ENCODE measurements around the gene OR2W1.

DNA sequence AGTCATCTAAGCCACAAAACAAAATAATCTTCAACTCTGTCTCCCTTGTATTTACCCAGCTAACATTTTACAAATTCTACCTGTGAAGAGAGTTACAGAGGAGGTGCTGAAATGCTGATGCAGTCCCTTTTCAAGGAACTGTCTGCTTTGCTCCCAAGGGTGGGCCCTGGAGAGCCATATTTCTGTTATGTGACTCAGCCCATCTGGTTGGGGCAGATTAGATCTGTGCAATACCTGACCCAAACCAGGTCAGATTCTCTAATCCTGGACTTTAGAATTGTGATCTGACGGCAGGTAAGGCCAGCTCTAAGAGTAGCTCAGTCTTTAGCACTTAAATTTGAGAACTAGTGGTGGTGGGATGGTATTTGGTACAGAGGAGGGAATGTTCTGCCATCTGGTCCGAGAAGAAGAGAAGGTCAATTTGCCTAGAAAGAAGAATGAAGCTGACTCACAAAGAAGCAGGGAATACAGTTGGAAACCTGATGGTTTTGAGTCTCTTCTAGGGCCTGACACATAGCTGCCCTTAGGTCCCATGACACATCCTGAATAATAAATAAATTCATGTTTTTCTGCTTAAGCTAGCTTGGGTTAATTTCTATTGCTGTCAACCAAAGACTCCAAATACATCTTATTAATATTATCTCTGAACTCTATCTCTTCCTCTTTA is 48.0 kb downstream of the OR2W1 start:
- TF ChIP-seq, protein P1, sequence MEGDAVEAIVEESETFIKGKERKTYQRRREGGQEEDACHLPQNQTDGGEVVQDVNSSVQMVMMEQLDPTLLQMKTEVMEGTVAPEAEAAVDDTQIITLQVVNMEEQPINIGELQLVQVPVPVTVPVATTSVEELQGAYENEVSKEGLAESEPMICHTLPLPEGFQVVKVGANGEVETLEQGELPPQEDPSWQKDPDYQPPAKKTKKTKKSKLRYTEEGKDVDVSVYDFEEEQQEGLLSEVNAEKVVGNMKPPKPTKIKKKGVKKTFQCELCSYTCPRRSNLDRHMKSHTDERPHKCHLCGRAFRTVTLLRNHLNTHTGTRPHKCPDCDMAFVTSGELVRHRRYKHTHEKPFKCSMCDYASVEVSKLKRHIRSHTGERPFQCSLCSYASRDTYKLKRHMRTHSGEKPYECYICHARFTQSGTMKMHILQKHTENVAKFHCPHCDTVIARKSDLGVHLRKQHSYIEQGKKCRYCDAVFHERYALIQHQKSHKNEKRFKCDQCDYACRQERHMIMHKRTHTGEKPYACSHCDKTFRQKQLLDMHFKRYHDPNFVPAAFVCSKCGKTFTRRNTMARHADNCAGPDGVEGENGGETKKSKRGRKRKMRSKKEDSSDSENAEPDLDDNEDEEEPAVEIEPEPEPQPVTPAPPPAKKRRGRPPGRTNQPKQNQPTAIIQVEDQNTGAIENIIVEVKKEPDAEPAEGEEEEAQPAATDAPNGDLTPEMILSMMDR (conservative IDR thresholded peaks at IDR 0.05; ENCODE audit: low read depth, low read length): no peak
- TF ChIP-seq EZH2 (IDR thresholded peaks at IDR 0.05; ENCODE audit: borderline replicate concordance, low read depth, low read length, poor library complexity, severe bottlenecking): no peak

All from A673 (cell line).